GF-D8 (cell line): ENCODE results near the gene UBE2QL1.

Experiments used
- DNase-seq: peaks from one replicate; lab custom pipeline; 2025; lab: John Stamatoyannopoulos, UW

UBE2QL1 gene

DNA sequence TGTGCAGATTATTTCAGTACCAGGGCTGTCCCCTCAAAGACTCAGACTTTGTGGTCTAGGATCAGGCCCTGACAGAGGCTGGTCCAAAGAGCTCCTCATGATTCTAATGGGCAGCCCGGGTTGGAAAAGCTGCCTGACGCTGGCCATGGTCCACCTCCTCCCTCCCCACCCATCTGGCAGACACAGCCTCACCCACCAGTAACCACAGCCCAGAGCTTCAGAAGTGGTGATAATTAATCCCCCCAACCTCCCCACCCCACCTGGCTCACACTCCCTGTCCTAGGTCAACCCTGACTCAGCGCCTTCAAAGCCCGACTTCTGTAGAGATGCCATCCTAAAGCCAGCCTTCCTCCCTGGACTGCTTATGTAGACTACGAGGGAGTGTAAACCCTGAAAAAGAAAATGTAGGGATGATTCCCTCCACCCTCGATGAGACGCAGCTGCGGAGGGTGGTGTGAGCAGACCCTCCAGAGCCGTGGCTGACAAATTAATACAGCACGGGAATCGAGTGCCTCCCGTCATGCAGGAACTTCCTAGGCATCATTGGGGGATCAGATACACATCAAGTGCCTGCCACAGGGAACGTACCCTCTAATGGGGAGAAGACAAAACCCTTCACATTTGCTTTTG is 7.0 kb downstream of the UBE2QL1 start:
- no peak for DNase-seq

DNA sequence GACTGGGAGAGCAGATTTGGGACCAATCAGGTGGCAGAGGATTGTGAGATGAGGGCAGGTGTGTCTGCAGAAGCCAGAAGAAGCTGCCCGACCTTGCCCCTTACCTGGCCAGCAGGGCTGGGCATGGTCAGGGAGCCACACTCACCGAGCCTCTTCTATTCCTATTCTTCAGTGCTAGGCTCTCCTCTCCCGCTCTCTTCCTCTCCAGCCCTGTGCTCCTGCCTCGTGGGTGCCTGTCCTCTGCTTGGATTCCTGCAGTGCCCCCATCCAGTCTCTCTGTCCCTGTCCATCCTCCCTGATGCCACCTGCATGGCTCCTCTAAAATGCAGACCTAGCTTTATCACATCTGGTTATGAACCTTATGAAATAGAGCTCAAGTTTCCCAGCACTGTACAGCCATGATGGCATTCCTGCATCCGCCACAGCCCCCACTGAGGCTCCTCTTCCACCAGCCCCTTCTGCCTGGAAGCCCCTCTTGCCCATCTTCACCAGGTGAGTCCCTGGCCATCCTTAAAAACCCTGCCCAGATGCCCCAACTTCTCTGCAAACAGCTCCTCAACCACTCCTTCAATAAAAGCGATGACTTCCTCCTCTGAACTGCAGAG is 8.2 kb downstream of the UBE2QL1 start:
- DNase-seq, result no peak

DNA sequence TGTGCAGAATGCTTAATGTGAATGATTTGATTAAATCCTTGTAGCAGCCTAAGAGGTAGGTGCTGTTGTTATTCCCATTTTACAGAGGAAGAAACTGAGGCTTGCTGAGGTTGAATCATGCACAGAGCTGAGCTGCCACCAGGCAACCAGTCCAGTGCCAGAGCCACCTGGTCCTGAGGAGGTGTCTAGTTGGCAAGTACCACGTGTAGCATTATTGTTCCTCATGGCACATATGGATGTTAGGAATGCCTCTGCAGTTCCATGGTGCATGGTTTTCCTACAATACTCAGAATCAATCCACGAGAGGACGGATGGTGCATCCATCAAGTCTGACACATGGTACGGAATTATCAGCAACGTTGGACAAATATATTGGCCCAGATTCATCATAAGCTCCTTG is 8.9 kb downstream of the UBE2QL1 start:
- DNase-seq, result no peak

DNA sequence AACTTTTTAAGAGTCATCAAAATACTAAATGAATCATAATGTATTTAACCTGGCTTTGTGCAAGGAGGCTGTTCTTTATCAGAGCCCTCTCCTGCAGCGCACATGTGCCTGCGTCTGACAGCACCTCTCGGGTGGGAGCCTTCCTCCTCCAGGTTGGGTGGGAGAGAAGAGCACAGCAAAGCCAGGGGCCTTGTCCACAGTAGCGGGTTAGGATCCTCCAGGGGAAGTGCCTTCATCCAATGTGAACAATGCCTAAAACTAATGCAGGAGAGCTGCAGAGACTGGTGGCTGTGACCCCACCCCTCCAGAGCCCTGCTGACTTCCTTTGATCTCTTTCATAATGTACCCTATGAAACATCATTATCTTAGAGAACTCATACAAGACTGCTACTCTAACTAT is 10.2 kb downstream of the UBE2QL1 start:
- no peak for DNase-seq

DNA sequence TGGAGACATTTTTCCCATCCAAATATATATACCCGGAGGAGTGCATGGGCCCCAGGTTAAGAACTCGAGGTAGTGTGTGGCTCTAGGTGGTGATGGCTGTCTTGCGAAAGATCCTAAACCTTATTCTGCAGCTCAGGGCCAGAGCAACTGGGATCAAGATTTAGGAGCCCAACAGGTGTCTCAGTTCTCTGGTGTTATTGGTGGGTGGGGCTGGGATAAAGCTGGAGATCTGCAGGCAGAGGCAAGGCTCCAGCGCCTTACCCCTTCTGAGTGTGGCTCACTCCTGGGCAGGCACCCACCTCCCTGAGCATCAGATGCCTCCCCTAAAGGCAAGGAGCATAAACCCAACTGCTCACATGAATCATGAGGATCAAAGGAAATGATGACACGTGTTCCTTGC is 11.2 kb downstream of the UBE2QL1 start:
- no peak for DNase-seq

DNA sequence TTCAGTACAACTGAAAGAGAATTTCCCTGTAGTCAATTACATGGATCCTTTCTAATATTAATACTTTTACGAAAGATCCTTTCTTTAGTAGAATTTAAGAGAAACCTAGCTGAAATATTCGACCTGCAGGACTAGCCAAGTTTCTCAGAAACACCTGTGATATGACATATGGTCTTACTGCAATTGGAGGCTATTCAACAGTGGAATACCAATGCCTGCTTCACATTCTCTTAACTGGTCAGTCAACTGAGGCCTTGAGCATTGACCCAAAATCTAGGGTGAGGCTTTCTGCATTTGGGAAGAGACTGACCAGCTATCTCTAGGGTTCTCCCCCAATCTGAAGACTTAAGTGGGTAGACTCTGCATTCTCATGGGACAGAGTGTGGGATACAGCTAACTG is 12.3 kb downstream of the UBE2QL1 start:
- no peak for DNase-seq

DNA sequence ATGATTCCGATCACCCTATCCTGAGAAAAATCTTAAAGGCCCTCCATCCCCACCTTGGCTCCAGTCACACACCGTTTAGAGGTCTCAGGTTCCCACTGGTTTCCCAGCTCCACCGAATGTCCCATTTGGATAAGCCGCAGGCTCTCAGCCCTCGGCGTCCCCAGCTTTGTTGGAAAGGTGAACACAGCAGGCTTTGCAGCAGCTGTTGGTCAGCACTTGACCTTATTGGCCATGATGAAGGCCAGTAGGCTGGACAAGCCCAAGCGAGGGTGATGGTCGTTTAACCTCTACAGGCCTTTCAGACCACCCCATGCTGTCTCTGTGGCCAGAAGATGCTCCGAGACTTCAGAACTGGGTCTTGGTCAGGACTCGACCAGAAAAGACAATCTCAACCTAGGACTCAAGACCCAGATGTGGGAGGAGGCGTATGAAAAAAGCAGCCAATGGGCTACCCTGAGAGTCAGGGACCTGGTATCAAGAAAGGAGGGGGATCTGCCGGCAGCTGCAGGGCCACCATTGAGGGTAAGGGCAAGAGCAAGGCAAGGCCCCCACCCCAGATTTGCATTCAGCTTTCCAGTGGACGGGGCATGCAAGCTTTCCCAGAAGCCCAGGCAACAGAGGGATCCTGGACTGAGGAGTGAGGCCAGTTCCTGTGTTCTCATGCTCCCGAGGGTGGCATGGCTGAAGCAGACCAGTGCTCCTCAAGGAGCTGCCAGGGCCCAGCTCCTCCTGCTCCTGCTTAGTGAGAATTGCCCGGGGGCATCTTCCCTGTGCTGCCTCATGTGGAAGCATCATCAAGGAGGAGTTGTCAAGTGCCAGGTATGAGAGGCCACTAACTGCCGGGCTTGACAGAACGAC is 13.4 kb downstream of the UBE2QL1 start:
- DNase-seq, result no peak

DNA sequence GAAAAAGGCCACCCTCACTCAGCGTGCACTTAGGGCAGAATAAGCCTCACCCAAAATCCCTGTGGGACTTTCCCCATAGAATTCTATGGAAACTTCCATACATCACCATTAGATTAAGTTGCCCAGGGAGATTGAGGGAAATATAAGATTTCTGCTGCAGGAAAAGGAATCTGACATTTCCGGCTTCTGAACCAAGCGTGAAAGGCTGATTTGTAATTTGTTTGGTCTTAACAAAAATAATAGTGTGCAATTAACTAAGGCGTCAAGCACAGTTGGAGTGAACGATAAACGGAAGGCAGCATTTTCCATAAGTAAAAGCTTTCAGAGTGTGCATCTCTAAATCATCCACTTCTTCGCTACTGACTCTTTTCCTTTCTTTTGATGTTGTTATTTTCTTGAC is 14.0 kb downstream of the UBE2QL1 start:
- no peak for DNase-seq

DNA sequence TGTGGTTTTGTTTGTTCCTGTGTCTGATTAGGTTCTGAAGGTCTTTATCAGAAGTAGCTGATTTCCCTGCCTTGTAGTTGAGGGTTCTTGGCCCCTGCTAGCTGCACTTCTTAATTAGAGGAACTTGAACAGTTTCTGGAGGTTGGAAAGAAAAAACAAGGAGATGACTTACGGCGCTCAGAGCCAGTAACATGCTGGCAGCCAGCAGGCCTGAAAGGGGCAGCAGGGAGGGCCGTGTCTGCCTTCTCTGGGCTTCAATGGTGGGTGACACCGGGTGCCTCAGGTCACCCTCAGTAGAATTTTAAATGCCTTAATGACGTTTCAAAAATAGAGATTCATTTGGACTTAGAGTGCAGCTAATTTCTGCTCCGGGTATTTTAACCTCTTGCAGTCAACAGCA is 15.8 kb downstream of the UBE2QL1 start:
- DNase-seq, result no peak

DNA sequence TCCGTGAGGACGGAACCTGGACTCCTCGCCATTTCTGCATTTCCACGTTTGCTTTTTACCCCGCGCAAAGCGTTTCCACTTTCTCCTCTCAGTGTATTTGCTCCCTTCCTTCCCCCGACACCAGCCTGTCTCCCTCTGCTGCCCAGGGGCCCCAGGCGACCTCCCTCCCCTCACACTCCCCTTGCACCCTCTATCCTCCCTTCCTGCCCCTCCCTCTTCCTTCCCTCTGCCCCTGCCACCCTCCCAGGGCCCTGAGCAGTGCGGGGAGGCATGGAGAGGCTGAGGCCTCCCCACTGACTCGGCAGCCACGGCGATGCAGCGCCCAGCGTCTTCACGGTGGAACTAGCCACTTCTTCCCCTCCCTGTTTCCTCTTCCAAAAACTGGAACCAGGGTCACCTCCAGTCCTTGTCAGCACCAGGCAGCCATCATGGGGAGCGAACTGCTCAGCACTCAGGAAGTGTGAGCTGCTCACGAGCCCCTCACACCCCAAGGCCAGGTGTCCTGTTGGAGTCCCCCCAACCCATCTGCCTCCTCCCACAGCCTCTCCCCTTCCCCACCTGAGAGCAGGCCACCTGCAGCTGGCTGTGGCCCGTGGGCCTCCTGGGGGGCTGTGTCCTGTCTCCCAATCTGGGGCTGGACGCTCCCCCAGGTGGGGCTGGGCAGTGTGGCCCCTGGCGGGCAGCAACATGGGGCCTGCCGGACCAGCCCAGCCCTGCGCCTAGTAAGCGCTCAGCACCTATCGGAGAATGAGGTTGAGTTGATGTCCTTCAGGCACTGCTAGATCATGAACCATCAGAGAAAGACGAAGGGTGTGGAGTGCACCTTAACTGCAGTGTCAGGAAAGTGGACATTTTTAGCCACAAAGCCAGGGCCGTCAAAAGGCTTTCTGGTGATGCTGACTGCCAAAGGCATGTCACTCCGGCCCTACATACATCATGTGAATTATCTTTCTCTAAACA is 17.5 kb downstream of the UBE2QL1 start:
- DNase-seq, result no peak

DNA sequence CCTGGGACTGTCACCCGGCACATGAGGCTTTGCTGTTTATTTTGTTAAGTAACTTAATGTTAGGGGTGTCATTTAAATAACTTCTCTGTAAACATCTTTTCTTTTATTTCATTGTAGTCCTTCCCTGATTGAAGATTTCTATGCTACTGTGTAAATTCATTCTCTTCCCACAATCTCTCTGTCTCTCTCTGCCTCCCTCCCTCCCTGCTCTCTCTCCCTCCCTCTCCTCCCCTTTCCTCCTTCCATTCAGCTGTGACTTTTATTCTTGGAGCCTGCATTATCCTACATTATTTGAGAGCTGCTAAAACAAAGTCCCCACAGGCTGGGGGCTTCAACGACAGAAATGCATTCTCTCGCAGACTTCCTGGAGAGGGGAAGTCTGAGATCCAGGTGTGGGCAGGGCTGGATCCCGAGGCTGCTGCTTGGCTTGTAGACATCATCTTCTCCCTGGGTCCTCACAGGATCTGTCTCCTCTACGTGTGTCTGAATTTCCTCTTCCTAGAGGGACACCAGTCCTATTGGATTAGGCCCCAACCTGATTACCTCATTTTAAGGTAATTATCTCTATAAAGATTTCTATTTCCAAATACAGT is 18.4 kb downstream of the UBE2QL1 start:
- DNase-seq, result no peak

DNA sequence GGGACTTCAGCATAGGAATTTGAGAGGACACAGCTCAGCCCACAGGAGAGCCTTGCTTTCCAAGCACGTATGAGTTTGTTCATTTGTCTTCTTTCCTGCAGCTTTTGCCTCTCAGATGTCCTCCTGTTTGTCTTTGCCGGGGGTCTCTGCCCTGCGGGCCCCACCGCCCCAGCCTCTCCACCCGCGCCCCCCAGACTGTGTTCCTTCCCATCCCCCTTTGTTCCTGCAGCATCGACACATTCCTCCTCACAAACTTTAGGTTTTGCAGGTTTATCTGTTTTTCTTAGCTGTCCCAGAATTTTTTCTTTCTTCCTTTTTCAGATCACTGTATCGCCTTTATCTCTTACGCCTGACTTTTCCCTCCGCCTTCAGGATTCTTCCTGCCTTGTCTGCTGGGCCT is 18.9 kb downstream of the UBE2QL1 start:
- no peak for DNase-seq

DNA sequence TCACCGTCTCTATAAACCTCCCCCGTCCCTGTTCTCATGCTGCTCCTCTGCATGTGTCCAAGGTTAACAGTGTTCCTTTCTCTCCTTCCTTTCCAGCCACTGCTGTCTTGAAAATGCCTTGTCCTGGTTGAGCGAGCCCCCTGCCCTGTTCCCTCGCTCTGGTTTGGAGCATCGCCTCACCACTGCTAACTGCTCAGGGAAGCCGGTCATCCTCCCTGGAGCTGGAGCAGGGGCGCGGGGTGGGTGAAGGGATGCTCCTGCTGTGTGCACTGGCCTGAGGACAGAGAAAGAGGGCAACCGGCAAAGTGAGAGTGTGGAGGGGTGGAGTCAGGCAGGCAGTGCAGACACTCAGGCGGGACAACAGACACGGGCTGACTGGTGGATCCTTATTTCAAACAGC is 19.4 kb downstream of the UBE2QL1 start:
- no peak for DNase-seq

DNA sequence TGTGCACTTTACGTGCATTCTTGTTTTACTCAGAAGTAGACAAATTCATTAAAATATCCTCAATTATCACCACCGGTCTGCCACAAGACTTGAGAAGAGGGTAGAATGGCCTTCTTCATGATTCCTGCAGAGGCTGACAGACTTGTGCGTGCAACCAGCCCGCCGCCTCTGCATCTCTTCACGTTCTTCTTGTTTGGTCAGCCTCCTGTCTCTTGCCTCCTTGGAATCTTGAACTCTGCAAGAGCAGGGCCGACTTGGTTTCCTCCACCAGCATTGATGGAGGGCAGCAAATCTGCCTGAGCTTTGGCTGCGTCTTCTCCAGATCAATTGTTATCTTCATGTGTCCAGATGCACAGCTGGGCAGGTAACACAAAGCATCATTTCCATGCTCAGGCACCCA is 20.2 kb downstream of the UBE2QL1 start:
- no peak for DNase-seq

DNA sequence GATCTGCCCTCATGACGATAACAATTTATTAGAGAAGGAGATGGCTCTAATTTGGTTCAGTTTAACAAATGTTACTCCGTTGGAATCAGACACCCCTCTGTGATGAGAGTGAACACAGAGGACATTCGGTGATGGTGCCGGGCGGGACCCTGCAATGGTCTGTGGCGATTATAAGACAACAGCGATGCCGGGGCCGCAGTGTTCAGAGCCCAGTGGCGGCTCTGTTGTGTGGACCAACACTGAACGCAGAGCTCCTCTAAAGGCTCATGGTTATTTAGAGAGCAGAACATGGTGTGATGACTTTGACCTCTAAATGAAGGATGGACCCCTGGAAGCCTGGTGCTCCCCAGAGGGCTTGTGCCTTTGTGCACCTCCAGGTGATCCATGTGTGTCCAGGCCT is 21.2 kb downstream of the UBE2QL1 start:
- no peak for DNase-seq

DNA sequence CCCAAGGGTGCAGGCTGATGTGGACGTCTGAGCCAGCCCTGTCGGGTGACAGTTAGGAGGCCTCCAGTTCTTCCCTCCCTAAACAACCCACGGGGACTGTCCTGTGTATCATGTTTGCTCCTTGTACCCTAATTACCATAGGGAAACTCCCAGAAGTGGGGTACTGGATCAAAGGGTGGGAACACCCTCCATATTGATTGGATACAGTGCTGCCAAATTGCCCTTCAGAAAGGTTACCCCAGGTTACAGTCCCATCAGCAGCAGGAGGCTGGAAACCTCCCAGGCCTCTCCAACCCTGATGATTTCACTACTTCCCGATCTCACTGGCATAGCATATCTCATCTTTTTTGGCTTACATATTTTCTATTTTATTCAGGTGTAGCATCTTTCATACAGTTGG is 22.0 kb downstream of the UBE2QL1 start:
- DNase-seq, result no peak

DNA sequence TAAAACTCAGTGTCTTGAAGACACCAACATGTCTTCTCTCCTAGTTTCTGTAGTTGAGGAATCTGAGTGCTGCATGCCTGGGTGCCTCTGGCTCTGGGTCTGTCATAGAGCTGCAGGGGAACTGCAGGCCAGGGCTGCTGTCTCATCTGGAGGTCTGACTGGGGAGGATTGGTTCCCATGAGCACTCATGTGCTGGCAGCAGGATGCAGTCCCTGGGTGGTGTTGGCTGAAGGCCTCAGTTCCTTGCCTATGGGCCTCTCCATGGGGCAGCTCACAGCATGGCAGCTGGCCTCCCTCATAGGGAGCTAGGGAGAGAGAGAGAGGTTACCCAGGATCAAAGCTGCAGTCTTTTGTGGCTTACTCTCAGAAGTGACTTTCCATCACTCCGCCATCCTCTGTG is 22.6 kb downstream of the UBE2QL1 start:
- DNase-seq, result no peak

DNA sequence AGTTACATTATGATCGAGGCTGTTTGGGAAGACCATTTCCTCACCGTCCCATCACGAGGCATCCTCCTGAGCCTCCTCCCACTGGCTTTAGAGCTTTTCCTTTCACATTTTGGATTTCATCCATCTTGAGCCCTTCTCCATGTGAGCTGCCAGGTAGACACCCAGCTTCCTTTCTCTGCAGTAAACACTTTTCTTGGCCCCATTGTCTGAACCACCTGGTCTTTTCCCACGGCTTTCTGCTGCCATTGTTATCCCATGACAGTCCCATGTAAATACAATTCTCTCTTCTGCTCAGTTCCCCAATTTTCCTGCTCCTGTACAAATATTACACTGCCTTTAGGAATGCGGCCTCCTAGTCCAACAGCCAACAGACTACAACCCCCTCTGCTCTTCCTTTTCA is 24.1 kb downstream of the UBE2QL1 start:
- DNase-seq, result no peak

DNA sequence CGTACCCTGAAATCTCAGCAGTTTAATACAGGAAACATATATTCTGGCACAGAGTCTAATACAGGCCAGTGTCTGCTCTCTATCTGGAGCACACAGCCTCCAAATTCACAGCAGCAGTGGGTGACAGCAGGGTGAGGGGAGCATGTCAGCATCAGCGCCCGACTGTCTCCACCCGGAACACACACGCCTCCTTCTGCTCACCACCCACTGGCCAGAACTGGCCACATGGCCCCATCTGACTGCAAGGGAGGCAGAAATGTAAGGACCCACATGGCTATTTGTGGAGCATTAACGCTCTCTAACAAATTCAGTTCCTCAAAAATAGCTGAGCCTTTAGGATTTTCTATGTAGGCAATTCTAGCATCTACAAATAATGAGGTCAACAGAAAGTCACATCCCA is 24.6 kb downstream of the UBE2QL1 start:
- no peak for DNase-seq

DNA sequence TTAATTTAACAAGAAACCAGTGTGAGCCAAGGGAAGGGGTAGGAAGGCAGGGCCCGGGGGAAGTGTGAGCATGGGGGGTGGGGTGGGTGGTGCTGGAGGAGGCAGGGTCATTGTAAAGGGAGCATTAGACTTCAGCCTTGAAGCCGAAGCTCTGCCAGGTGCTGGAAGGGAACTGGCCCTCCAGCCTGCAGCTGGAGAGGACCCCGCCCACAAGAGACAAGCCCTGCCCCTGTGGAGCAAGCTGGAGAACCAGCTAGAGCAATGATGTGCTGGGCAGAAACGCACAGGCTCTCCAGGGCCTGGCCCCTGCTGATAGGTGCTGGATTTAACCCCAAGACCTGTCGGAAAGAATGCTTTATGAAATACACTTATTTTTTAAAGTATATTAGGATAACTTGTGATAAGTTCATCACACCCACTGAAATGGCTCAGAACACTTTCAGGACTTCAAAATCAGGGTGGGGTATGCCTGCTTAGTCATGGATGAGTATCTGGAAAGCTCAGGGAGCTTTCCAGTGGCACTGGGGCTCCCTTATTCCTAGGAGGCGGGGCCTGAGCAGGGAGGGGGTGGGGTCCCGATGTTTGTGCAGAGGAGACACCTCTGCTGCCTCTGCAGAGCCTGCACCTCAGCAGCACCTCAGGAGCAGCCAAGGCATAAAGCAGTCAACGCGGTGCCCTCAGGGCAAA is 27.1 kb downstream of the UBE2QL1 start:
- no peak for DNase-seq

DNA sequence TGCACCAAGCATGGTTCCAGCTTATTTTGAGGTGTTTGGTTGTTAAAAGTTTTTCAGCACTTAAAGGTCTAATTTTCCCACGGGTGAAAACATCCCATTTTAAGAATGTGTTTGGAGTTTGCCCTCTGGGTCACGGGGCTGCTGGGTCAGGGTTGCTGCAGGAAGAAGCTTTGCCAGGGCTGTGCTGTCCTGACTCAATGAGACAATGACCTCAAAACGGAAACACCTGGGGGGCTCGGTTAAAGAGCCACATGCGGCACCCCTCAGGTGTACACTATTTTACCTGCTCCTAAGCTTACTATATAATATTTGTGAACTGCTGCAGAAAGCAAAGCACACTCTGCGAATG is 27.6 kb downstream of the UBE2QL1 start:
- DNase-seq, result no peak
